Neural progenitor cell (in vitro differentiated cells): ENCODE measurements around the gene SLC24A4. TPM values are rescaled to one million over a fixed set of nuclear protein-coding genes. Genes with fewer than 3 reads are reported as not detected.

Experiments
- DNase-seq: peaks from one replicate; pipeline ENCODE4 v3.0.0-alpha.2; 2016; ENCODE audit warnings: low spot score
- H2AFZ ChIP-seq: fragments of 200-600 bp; sonication (generic); replicated peaks from 2 replicates; pipeline ENCODE4 v1.6.1; 2016; ENCODE audit warnings: antibody characterized with exemption
- H3F3A ChIP-seq: fragments of 200-600 bp; sonication (generic); 2 replicates; pipeline ENCODE4 v1.6.1; 2016; ENCODE audit warnings: antibody characterized with exemption, low read depth
- H3K27ac ChIP-seq: fragments of 200-600 bp; sonication (generic); 2 replicates; pipeline ENCODE4 v1.5.1; 2016; ENCODE audit warnings: mild to moderate bottlenecking
- H3K27me3 ChIP-seq: fragments of 200-600 bp; sonication (generic); 2 replicates; pipeline ENCODE4 v1.6.1; 2016; ENCODE audit warnings: mild to moderate bottlenecking, moderate library complexity
- H3K36me3 ChIP-seq: fragments of 200-600 bp; sonication (generic); 2 replicates; pipeline ENCODE4 v1.5.1; 2016
- H3K4me1 ChIP-seq: fragments of 200-600 bp; sonication (generic); 2 replicates; pipeline ENCODE4 v1.6.1; 2016; ENCODE audit warnings: mixed run types
- H3K4me2 ChIP-seq: fragments of 200-600 bp; sonication (generic); 2 replicates; pipeline ENCODE4 v1.6.1; 2016
- H3K4me3 ChIP-seq: fragments of 200-600 bp; sonication (generic); 2 replicates; pipeline ENCODE4 v1.5.1; 2016
- H3K79me2 ChIP-seq: fragments of 200-600 bp; sonication (generic); 2 replicates; pipeline ENCODE4 v1.6.1; 2016; ENCODE audit warnings: low read depth
- H3K9ac ChIP-seq: fragments of 200-600 bp; sonication (generic); 2 replicates; pipeline ENCODE4 v1.6.1; 2016
- H3K9me3 ChIP-seq: fragments of 200-600 bp; sonication (generic); 2 replicates; pipeline ENCODE4 v1.5.1; 2016; ENCODE audit warnings: low read depth
- H4K20me1 ChIP-seq: fragments of 200-600 bp; sonication (generic); 2 replicates; pipeline ENCODE4 v1.6.1; 2016; ENCODE audit warnings: low read depth
- H3K27ac Mint-ChIP-seq: 3 replicates; pipeline ENCODE4 v1.8.0; 2021; ENCODE audit warnings: mixed read lengths
- H3K27me3 Mint-ChIP-seq: 2 replicates; pipeline ENCODE4 v1.8.0; 2022; ENCODE audit warnings: low read depth, mild to moderate bottlenecking, inconsistent platforms, moderate library complexity, mixed read lengths; ENCODE audit not compliant: insufficient read depth
- H3K36me3 Mint-ChIP-seq: 3 replicates; pipeline ENCODE4 v1.8.0; 2021; ENCODE audit warnings: mixed read lengths
- H3K4me1 Mint-ChIP-seq: 3 replicates; pipeline ENCODE4 v1.8.0; 2021; ENCODE audit warnings: mixed read lengths
- H3K4me3 Mint-ChIP-seq: 3 replicates; pipeline ENCODE4 v1.8.0; 2021; ENCODE audit warnings: mild to moderate bottlenecking, moderate library complexity, mixed read lengths
- H3K9me3 Mint-ChIP-seq: 3 replicates; pipeline ENCODE4 v1.8.0; 2020; ENCODE audit warnings: mixed read lengths
- EZH2 ChIP-seq: fragments of 200-600 bp; sonication (generic); IDR thresholded peaks from 2 replicates; pipeline ENCODE4 v1.6.1; 2017; ENCODE audit warnings: antibody characterized with exemption, mild to moderate bottlenecking, moderate library complexity
- EZH2phosphoT487 ChIP-seq: fragments of 200-600 bp; sonication (generic); IDR thresholded peaks from 2 replicates; pipeline ENCODE4 v1.6.1; 2017; ENCODE audit warnings: antibody characterized with exemption
- total RNA-seq: library from RNA; depleted of rRNA; stranded (reverse); fragments of >200 nt; gene quantifications from 2 replicates; pipeline ENCODE4 v1.2.3, GENCODE V29; 2015; ENCODE audit warnings: low replicate concordance
- TF ChIP-seq, protein P1 (sequence below): fragments of 200-600 bp; sonication (generic); IDR thresholded peaks from 2 replicates; pipeline ENCODE4 v1.5.1; 2017; ENCODE audit warnings: antibody characterized with exemption, mild to moderate bottlenecking

SLC24A4 gene
- total RNA-seq, 1 donor from 2014 or later, result 0.73 TPM

- Histone ChIP-seq H2AFZ (no peak overlapping the region), H3K4me1 (no peaks in the 10 kb centered on the region), H3K27me3 (no peaks in the 10 kb centered on the region), H3K9me3 (no peaks in the 10 kb centered on the region), H3K79me2 (no peaks in the 10 kb centered on the region), H4K20me1 (no peaks in the 10 kb centered on the region), H3K4me2 (no peak overlapping the region), H3K36me3 (no peaks in the 10 kb centered on the region), H3K4me3 (no peak overlapping the region), H3K9ac (no peak overlapping the region), H3K27ac (no peak overlapping the region), H3F3A (no peaks in the 10 kb centered on the region)
- Mint-ChIP-seq H3K9me3 (peaks cover 4% of the 10 kb centered on the region), H3K27me3 (no peaks in the 10 kb centered on the region), H3K4me3 (no peak overlapping the region), H3K4me1 (no peaks in the 10 kb centered on the region), H3K27ac (no peak overlapping the region), H3K36me3 (no peaks in the 10 kb centered on the region)
- no peak for TF ChIP-seq EZH2
- TF ChIP-seq, protein P1, sequence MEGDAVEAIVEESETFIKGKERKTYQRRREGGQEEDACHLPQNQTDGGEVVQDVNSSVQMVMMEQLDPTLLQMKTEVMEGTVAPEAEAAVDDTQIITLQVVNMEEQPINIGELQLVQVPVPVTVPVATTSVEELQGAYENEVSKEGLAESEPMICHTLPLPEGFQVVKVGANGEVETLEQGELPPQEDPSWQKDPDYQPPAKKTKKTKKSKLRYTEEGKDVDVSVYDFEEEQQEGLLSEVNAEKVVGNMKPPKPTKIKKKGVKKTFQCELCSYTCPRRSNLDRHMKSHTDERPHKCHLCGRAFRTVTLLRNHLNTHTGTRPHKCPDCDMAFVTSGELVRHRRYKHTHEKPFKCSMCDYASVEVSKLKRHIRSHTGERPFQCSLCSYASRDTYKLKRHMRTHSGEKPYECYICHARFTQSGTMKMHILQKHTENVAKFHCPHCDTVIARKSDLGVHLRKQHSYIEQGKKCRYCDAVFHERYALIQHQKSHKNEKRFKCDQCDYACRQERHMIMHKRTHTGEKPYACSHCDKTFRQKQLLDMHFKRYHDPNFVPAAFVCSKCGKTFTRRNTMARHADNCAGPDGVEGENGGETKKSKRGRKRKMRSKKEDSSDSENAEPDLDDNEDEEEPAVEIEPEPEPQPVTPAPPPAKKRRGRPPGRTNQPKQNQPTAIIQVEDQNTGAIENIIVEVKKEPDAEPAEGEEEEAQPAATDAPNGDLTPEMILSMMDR, result no peak
- TF ChIP-seq EZH2phosphoT487, result no peak
- no peak for DNase-seq
Observed at GRCh38 chr14:92372230-92372629, 49.3 kb downstream of the SLC24A4 start.

DNA sequence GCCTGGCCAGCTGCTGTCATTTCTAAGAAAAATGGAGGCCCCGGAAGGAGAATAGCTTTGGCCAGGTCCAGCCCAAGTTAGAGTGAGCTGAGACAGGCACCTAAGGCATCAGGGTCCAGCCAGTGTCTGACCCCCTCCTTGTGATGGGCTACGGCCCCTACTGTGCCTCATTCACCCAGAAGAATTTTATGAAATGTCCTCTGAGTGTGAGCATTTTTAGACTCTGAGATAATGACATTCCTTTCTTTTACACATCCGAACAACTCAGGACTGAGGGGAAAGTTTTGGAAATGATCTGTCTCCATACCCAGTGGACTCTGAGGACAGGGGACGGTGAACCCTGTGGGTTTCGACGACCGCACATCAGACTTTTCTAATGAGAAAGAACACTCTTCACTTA, 50.4 kb downstream of the SLC24A4 start:
- H3K27me3 ChIP-seq, result no peaks in the 10 kb centered on the region
- H3K4me1 ChIP-seq, result no peaks in the 10 kb centered on the region
- H3K27ac ChIP-seq, result no peak overlapping the region
- Mint-ChIP-seq H3K4me1 (no peaks in the 10 kb centered on the region), H3K27ac (no peak overlapping the region), H3K27me3 (no peaks in the 10 kb centered on the region), H3K36me3 (no peaks in the 10 kb centered on the region), H3K4me3 (no peak overlapping the region), H3K9me3 (peaks cover 4% of the 10 kb centered on the region)
- H2AFZ ChIP-seq, result no peak overlapping the region
- no peaks in the 10 kb centered on the region for H3K79me2 ChIP-seq
- TF ChIP-seq, protein P1, result no peak
- no peak for TF ChIP-seq EZH2
- TF ChIP-seq EZH2phosphoT487, result no peak
- DNase-seq, result no peak
- H4K20me1 ChIP-seq, result no peaks in the 10 kb centered on the region
- no peak overlapping the region for H3K4me2 ChIP-seq
- H3K4me3 ChIP-seq, result no peak overlapping the region
- H3K9me3 ChIP-seq, result no peaks in the 10 kb centered on the region
- no peak overlapping the region for H3K9ac ChIP-seq
- no peaks in the 10 kb centered on the region for H3F3A ChIP-seq
- H3K36me3 ChIP-seq, result no peaks in the 10 kb centered on the region

GRCh38 chr14:92380131-92380530, 57.2 kb downstream of the SLC24A4 start:
- Mint-ChIP-seq H3K9me3 (peaks cover 2% of the 10 kb centered on the region), H3K4me3 (no peak overlapping the region), H3K36me3 (no peaks in the 10 kb centered on the region), H3K27me3 (peaks cover 13% of the 10 kb centered on the region), H3K27ac (peak overlapping the region; percentile 59), H3K4me1 (peaks cover 10% of the 10 kb centered on the region)
- Histone ChIP-seq H3K4me3 (no peak overlapping the region), H2AFZ (peak overlapping the region; percentile 47), H3K9ac (no peak overlapping the region), H4K20me1 (no peaks in the 10 kb centered on the region), H3K4me2 (no peak overlapping the region), H3K4me1 (no peaks in the 10 kb centered on the region), H3K9me3 (no peaks in the 10 kb centered on the region), H3K27ac (no peak overlapping the region), H3K36me3 (no peaks in the 10 kb centered on the region), H3F3A (no peaks in the 10 kb centered on the region), H3K27me3 (no peaks in the 10 kb centered on the region), H3K79me2 (no peaks in the 10 kb centered on the region)
- DNase-seq, result peak; percentile 55
- TF ChIP-seq EZH2, result no peak
- TF ChIP-seq, protein P1, result no peak
- TF ChIP-seq EZH2phosphoT487, result no peak
